ENCODE data around the gene COX7A2.

DNA sequence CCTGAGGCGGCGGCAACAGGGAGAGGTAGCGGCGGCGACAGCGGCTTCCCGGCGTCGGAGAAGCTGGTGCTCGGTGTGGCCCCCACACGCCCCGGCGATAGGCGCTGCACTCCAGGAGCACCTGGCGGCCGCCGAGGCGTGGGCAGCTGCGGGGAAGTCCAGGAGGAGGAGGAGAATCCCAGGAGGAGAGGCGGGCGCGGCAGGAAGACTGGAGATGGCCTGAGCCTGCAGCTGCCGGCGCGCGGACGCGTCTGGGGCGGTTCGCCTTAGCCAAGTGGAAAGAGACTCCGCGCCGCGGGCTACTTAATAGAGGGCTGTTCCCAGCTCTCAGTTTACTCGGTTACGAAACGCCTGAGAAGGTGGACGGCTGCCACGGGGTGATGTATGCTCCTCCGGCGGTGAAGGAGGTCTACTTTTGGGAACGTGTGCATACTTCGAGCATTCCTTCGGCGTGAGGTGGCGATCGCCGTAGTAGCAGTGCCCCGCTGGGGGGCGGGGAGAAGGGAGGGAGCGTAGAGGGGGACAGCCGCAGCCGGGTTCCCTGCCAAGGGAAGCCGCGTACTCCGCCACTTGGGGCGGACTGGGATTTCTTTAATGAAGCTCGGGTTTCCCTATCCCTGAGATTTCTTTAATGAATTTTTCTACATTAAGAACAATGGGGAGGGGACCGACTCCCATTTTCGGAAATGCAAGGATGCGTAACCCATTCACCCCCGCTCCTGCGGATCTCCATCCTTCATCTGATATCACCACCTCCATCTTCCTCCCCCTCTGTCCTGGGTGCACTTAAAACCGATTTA is 37.6 kb downstream of the COX7A2 start, which contains the start of gene COL12A1:
- no peak for TF ChIP-seq CTCF (IDR thresholded peaks at IDR 0.05 in 4 of 5, conservative IDR thresholded peaks at IDR 0.05 in 1 of 5)
- TF ChIP-seq POLR2A (IDR thresholded peaks at IDR 0.05) = peak; percentile 31 to 59

Data from gastrocnemius medialis (tissue), 4 donors.